Panc1 (cell line): ENCODE results near the gene SIGMAR1. TPM values are rescaled to one million over a fixed set of nuclear protein-coding genes. Genes with fewer than 3 reads are reported as not detected.

Experiments
- ATAC-seq: fragments of 200-7000 bp; cut with Tn5 transposase; 2 replicates; pipeline ENCODE4 v1.9.1; 2020; ENCODE audit warnings: mild to moderate bottlenecking, moderate library complexity
- BruUV-seq: library from RNA; stranded (reverse); fragments of 400-500 nt; replicated peaks from 2 replicates; lab custom pipeline; 2021; lab: Mats Ljungman, UMichigan
- CTCF ChIA-PET: fragments of 300-600 bp; sonication (Branson Sonifier 250); formaldehyde crosslinking; loops from one replicate; lab custom pipeline; 2022; ENCODE audit warnings: antibody characterized with exemption; lab: Charles Lee
- POLR2A ChIA-PET: fragments of 300-600 bp; sonication (Branson Sonifier 250); formaldehyde crosslinking; loops from one replicate; lab custom pipeline; 2022; ENCODE audit warnings: antibody characterized with exemption; lab: Charles Lee
- DNase-seq: peaks from one replicate; pipeline ENCODE4 v3.0.0-alpha.2; 2010; ENCODE audit warnings: low read depth, low spot score
- H3K27ac ChIP-seq: 2 replicates; pipeline ENCODE4 v1.5.1; 2011; ENCODE audit warnings: mild to moderate bottlenecking, low read length, inconsistent platforms
- H3K27me3 ChIP-seq: fragments of 200-500 bp; sonication (Bioruptor generic); 2 replicates; pipeline ENCODE4 v1.6.0; 2014; ENCODE audit warnings: low read length, inconsistent platforms; ENCODE audit not compliant: control insufficient read depth, insufficient read depth
- H3K36me3 ChIP-seq: fragments of 200-500 bp; sonication (Bioruptor generic); 2 replicates; pipeline ENCODE4 v1.5.1; 2014; ENCODE audit warnings: inconsistent platforms, mild to moderate bottlenecking, low read length, moderate library complexity; ENCODE audit not compliant: control insufficient read depth, insufficient read depth
- H3K4me1 ChIP-seq: 2 replicates; pipeline ENCODE4 v1.5.1; 2011; ENCODE audit warnings: inconsistent platforms, mild to moderate bottlenecking, low read length, moderate library complexity; ENCODE audit not compliant: control insufficient read depth, insufficient read depth
- H3K4me3 ChIP-seq, 2 experiments: 2 replicates each; pipeline ENCODE4 v1.5.1; 2011 to 2012; ENCODE audit warnings: low read depth in 2 of 2, low read length in 2 of 2, mild to moderate bottlenecking in 2 of 2, inconsistent platforms in 1 of 2, moderate library complexity in 1 of 2
- H3K9me3 ChIP-seq: fragments of 200-500 bp; sonication (Bioruptor generic); 2 replicates; pipeline ENCODE4 v1.5.1; 2014; ENCODE audit warnings: low read depth, mild to moderate bottlenecking, inconsistent platforms, low read length, moderate library complexity; ENCODE audit not compliant: control insufficient read depth, insufficient read depth
- POLR2AphosphoS5 ChIP-seq: IDR thresholded peaks from 2 replicates; pipeline ENCODE4 v1.6.1; 2012; ENCODE audit warnings: mild to moderate bottlenecking, low read depth, low read length, moderate library complexity
- SIN3A ChIP-seq: IDR thresholded peaks from 2 replicates; pipeline ENCODE4 v1.6.1; 2012; ENCODE audit warnings: low read depth, mild to moderate bottlenecking, low read length, moderate library complexity, borderline replicate concordance; ENCODE audit not compliant: insufficient read depth
- TCF7L2 ChIP-seq: IDR thresholded peaks from 2 replicates; pipeline ENCODE4 v1.6.1; 2011; ENCODE audit warnings: mild to moderate bottlenecking, low read depth, low read length, inconsistent platforms
- in situ Hi-C: cut with HindIII; loops from 2 replicates; pipeline ENCODE4 v1.10.0; 2016; ENCODE audit warnings: low sequenced_read_pairs, low pct_unique_long_range_greater_than_20kb
- intact Hi-C: fragments of 100-400 bp; cut with micrococcal nuclease; formaldehyde crosslinking; loops from one replicate; pipeline ENCODE4 v1.10.0; 2022; ENCODE audit not compliant: unreplicated experiment
- total RNA-seq: library from RNA; stranded (reverse); gene quantifications from one replicate; pipeline ENCODE4 v1.2.1, GENCODE V29; 2021; ENCODE audit not compliant: unreplicated experiment
- TF ChIP-seq, protein P1 (sequence below): fragments of 450-650 bp; IDR thresholded peaks from 2 replicates; pipeline ENCODE4 v1.5.1; 2017; ENCODE audit warnings: mild to moderate bottlenecking
- TF ChIP-seq, protein P2 (sequence below), 2 experiments: IDR thresholded peaks; 2 replicates each; pipeline ENCODE4 v1.6.1; 2011 to 2012; ENCODE audit warnings: low read depth in 2 of 2, control low read depth in 1 of 2, low read length in 1 of 2, mild to moderate bottlenecking in 1 of 2, moderate library complexity in 1 of 2; ENCODE audit not compliant: insufficient read depth in 1 of 2

The SIGMAR1 gene
- total RNA-seq, 1 experiment from 2014 or later = 131 TPM

DNA sequence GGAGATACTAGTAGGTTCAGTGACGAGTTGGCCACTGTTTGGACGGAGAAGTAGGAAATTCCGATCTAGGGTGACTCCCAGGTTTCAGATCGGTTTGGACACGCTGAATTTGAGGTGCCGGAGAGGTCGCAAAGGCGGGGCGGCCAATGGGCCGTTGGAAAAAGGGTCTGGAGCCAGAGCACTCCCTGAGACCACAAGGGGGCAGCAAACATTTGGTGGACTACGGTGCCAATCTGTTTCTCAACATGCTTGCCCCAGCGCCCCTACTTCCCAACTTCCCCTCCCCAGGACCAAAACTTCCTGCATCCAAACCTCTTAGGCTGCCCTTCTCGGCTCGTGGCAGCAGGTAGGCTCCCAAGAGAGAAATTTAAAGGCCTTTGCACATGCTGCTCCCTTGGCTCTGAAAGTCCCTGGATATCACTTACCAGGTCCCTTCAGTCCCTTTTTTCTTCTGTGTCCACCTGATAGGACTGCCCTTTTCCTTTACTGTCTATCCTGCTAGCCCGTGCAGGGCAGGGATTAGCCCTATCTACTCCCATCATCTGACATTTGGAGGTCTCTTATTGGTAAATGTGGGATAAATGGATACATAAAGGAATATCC lies 24.7 kb downstream of the SIGMAR1 start:
- TF ChIP-seq, protein P1, sequence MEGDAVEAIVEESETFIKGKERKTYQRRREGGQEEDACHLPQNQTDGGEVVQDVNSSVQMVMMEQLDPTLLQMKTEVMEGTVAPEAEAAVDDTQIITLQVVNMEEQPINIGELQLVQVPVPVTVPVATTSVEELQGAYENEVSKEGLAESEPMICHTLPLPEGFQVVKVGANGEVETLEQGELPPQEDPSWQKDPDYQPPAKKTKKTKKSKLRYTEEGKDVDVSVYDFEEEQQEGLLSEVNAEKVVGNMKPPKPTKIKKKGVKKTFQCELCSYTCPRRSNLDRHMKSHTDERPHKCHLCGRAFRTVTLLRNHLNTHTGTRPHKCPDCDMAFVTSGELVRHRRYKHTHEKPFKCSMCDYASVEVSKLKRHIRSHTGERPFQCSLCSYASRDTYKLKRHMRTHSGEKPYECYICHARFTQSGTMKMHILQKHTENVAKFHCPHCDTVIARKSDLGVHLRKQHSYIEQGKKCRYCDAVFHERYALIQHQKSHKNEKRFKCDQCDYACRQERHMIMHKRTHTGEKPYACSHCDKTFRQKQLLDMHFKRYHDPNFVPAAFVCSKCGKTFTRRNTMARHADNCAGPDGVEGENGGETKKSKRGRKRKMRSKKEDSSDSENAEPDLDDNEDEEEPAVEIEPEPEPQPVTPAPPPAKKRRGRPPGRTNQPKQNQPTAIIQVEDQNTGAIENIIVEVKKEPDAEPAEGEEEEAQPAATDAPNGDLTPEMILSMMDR = peak; percentile 96
- TF ChIP-seq TCF7L2 = no peak
- TF ChIP-seq POLR2AphosphoS5 = no peak
- no peak for TF ChIP-seq SIN3A
- TF ChIP-seq, protein P2, sequence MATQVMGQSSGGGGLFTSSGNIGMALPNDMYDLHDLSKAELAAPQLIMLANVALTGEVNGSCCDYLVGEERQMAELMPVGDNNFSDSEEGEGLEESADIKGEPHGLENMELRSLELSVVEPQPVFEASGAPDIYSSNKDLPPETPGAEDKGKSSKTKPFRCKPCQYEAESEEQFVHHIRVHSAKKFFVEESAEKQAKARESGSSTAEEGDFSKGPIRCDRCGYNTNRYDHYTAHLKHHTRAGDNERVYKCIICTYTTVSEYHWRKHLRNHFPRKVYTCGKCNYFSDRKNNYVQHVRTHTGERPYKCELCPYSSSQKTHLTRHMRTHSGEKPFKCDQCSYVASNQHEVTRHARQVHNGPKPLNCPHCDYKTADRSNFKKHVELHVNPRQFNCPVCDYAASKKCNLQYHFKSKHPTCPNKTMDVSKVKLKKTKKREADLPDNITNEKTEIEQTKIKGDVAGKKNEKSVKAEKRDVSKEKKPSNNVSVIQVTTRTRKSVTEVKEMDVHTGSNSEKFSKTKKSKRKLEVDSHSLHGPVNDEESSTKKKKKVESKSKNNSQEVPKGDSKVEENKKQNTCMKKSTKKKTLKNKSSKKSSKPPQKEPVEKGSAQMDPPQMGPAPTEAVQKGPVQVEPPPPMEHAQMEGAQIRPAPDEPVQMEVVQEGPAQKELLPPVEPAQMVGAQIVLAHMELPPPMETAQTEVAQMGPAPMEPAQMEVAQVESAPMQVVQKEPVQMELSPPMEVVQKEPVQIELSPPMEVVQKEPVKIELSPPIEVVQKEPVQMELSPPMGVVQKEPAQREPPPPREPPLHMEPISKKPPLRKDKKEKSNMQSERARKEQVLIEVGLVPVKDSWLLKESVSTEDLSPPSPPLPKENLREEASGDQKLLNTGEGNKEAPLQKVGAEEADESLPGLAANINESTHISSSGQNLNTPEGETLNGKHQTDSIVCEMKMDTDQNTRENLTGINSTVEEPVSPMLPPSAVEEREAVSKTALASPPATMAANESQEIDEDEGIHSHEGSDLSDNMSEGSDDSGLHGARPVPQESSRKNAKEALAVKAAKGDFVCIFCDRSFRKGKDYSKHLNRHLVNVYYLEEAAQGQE (IDR thresholded peaks at IDR 0.05; ENCODE audit: insufficient read depth in 1 of 2, low read depth in 2 of 2, low read length in 1 of 2) = no peak

DNA sequence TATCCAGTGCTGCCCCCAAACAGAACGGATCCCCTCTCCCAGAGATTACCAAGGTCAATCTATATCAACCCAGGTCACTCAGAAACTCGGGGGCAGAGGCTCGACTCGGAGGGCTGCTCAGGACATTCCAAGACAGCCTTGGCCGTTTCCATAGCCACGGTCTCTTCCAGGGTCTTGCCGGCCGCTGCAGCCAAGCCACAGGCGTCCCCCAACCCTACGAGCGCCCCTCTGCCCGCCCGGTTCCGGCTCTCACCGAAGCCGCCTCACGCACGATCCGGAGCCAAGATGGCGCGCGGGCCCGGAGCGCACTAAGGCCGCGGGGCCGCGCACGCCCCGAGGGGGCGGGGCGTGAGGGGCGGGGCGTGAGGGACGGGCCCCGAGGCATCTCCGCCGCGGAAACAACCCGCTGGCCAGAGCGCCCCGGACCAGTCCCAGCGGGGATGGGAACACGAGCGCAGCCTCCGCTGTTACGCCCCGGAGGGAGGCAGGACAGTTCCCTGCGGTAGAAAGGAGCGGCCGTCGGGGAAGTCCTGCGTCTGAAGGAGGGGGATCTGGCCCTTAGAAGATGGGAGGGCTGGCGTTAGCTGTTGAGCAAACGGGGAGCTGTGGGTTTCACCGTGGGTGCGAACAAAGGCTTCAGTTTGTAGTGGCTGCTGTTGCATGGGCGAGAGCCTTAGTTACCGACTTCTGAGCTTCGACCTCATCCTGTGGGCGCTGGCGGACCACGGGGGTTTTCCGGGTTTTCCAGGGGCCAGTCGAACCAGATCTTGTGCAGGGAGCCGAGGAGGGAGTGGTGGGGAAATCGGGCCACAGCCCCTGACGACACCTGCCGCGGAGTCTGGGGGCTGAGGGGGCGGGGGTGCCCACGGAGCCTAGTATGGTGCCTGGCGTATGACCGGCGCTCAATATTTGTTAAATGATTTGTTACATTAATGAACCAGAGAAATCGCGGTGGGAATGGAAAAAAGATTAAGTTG lies 25.5 kb downstream of the SIGMAR1 start, which contains the start of gene RPP25L:
RPP25L (minus strand) TSS at position 287 of the 977 bp plus-strand sequence. CDS start 801 bp downstream, outside the sequence.
- no peak for DNase-seq
- no TSS peak for BruUV-seq
- H3K4me3 ChIP-seq = peak within 1 kb of the TSS; percentile 68 to 80
- H3K27me3 ChIP-seq = no peaks in the 10 kb centered on the region
- H3K9me3 ChIP-seq = no peaks in the 10 kb centered on the region
- TF ChIP-seq, protein P1 = no peak
- peak; percentile 93 for TF ChIP-seq POLR2AphosphoS5
- ATAC-seq = peak; percentile 94
- in situ Hi-C loops = no loop called here
- POLR2A ChIA-PET = interaction anchor here (0.8 kb wide), 1 partner anchor 24 kb away, joined by 9 read pairs; no protein-coding TSS in a partner anchor
- no peaks in the 10 kb centered on the region for H3K36me3 ChIP-seq
- peaks cover 16% of the 10 kb centered on the region for H3K4me1 ChIP-seq
- intact Hi-C loops = no loop called here
- peak within 1 kb of the TSS; percentile 96 for H3K27ac ChIP-seq
- CTCF ChIA-PET = interaction anchor here (0.5 to 1.4 kb wide), 3 partner anchors 22 to 90 kb away, joined by 3 to 6 read pairs (median 3); no protein-coding TSS in a partner anchor

More for the DNA sequence above, 24.7 kb downstream of the SIGMAR1 start:
- ATAC-seq (peak; percentile 81), DNase-seq (no peak)
- POLR2A ChIA-PET = interaction anchor here (0.8 kb wide), 1 partner anchor 23 kb away, joined by 9 read pairs; no protein-coding TSS in a partner anchor
- in situ Hi-C loops (no loop called here), intact Hi-C loops (loop anchor here (1.0 kb wide), 1 partner anchor 21 kb away; no protein-coding TSS in a partner anchor)
- H3K36me3 ChIP-seq = no peaks in the 10 kb centered on the region
- peak overlapping the region; percentile 96 for H3K27ac ChIP-seq
- H3K4me3 ChIP-seq = peak overlapping the region; percentile 68 to 80
- no TSS peak for BruUV-seq
- H3K9me3 ChIP-seq = no peaks in the 10 kb centered on the region
- peaks cover 16% of the 10 kb centered on the region for H3K4me1 ChIP-seq
- CTCF ChIA-PET = interaction anchor here (0.6 to 1.4 kb wide), 5 partner anchors 21 to 90 kb away, joined by 3 to 8 read pairs (median 3); no protein-coding TSS in a partner anchor
- H3K27me3 ChIP-seq = no peaks in the 10 kb centered on the region
